GM18868 (cell line): Measurements from ENCODE around the gene DRD2.

Experiments
- ATAC-seq: cut with Tn5 transposase; IDR thresholded peaks from one replicate; pipeline ENCODE4 v1.9.1; 2021; ENCODE audit warnings: mild to moderate bottlenecking, moderate library complexity; ENCODE audit not compliant: unreplicated experiment

Gene DRD2

DNA sequence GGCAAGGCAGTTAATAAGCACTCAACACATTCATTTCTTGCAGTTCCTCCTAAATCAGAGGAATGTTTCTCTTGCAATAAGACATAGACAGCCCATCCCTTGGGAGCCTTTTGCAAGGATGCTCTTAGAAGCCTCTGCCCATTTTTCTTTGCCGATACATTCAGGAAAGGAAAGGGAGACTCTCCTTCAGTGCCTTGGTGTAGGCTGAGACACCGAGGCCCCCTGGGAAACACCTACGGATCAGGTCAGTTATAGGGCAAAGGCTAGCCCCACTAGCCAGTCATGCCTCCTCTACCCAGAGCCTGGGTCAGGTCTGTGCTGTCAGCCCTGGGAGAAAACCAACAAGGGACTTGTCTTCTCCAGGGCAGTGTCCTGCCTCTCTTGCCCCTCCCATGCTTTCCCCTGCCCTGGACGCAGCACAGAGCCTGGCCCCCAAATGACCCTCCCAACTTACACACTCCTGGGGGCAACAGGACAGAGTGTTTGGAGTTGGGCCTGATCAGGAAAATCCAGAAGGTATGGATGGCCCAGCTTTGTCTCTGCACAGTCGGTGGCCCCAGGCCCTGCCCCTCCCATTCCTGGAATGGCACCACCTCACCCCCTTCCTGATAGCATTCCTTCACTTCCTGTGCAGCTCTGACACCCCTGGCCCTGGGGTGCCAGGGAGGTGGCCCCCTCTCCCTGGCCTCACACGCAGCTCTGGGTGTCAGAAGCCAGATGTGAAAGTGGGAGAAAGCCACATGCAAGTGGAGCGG, 69.3 kb downstream of the DRD2 start:
- ATAC-seq: no peak

DNA sequence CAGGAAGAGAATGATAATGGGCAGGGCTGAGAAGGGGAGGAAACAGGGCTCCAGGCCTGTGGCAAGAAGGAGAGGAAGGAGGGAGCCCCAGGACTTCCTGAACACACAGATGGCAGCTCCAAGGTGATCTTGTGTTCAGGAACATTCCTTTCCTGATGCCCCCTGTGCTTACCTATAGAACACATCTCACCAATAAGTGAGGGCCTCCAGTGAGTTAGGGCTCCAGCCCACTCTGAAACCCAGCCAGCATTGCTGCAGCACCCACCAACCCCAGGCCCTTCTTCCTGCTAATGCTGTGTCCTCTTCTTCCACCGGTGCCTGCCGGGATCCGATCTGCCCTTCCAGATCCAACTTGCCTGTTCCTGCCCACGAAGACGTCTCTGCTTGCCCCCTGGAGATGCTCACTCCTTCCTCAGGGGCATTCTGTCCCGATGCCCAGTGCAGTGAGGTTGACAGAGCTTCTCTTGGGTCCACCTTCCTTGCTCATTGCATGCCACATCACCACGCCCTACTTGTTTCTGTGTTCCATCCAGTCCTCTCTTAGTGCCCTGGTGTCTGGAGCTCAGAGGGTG, 70.3 kb downstream of the DRD2 start:
- ATAC-seq: no peak

DNA sequence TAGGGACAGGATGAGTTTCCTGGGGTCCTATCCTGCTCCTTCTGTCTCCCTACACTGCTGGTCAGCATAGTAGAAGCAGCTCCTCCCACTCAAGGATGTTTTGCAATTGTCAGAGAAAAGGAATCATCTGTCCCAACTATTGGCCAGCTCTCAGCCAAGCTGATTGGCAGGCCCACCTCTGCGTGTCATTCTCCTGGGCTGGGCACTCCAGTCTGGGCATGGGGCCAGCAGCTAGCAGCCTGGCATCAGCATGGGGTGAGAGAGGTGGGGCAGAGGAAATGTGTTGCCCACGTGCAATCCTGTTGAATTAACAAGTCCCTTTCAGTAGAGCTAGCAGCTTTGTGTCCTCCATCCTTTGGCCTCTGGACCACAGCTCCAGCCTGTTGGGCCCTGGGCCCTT, 73.5 kb downstream of the DRD2 start:
- ATAC-seq: no peak

DNA sequence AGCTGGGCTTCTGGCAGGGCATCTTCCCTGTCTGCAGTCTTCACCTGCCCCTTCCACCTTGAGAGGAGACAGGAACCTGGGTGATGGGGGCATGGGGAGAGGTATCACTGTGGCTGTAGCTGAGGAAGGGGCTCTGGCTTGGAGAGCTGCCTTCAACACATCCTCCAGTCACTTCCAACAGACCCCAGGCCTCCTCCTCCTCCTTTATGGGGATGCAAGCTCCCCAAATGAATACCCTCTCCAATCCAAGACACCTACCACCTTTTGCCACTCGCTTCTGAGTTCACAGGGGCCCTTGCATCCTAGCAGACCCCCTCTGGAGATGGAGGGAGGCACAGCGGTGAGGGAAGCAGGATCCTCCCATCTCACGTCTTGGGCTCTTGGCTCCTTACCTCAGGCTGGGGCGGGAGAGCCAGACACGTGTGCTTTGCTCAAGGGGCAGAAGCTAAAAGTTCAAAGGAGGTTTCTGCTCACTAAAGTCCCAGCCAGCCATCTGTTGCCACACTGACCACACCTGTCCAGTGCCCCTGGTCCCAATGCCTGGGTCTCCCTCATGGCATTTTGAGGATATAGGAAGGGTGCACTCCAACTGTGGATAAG, 74.5 kb downstream of the DRD2 start:
- no peak for ATAC-seq

DNA sequence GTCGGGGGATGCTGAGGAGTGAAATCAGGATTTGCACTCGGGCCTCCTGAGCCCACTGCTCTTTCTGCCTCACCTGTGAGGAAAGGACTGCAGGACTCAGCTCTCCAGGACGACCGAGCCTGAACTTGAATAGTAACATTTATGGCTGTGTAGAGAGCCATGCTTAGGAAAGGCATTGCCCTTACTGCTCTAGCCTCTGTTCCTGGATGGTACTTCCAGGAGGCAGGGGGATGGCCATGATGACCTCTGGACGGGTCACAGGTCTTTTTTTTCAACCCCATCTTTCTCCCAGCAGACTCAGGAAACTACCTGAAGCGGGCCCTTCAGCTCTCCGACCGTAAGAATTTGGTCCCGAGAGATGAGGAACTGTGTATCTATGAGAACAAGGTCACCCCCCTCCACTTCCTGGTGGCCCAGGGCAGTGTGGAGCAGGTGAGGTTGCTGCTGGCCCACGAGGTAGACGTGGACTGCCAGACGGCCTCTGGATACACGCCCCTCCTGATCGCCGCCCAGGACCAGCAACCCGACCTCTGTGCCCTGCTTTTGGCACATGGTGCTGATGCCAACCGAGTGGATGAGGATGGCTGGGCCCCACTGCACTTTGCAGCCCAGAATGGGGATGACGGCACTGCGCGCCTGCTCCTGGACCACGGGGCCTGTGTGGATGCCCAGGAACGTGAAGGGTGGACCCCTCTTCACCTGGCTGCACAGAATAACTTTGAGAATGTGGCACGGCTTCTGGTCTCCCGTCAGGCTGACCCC, 76.3 kb downstream of the DRD2 start:
- ATAC-seq: no peak

DNA sequence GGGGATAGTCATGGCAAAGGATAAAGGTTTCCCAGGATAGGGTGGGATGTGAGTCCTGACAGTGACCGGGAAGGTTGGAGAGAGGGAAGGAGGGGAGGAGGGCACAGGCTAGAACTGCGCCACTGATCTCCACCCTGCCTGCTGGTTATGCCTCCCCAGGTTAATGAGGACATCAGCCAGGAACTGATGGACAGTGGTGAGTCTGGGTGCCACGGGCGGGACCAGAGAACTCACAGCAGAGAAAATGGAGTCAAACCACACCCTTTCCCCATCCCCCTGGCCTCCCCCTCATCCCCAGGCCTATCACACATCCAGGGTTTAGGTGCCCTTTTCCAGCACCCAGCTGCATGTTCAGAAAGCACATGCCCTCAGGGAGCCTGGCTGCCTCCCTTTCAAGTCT, 77.4 kb downstream of the DRD2 start:
- ATAC-seq: no peak

DNA sequence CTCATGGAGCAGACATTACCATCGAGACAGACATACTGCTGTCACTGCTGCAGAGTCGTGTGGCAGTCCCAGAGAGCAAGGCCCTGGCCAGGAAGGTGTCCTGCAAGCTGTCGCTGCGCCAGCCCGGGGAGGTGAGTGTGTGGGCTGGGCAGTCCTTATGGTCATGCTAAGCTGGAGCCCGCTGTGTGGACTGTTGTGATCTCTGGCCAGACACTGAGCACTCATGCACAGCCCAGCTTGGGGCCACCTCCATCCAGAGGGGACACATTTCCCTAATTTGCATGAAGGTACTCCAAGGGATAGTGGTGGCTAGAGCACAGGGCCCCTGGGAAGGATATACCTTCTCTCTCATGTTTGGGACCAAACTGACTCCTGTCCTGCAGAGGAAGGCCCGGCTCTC, 78.0 kb downstream of the DRD2 start:
- no peak for ATAC-seq

DNA sequence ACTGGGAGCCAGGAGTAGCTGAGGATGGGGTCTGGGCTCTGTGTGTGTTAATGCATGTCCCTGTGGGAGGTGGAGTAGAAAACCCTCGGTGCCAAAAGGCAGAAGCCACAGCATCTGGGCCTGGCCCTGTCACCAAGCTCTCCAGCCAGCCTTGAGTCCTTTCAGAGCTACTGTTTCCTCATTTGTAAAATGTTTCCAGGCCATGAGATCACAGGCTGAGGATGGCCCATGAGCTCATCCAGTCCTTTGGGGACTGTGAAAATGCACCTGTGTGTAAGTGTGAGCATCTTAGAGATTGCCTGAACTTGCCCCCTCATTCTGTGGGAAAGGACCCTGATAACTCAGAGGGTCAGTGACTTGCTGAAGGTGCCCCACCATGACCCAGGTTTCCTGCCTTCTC, 78.5 kb downstream of the DRD2 start:
- ATAC-seq: no peak

DNA sequence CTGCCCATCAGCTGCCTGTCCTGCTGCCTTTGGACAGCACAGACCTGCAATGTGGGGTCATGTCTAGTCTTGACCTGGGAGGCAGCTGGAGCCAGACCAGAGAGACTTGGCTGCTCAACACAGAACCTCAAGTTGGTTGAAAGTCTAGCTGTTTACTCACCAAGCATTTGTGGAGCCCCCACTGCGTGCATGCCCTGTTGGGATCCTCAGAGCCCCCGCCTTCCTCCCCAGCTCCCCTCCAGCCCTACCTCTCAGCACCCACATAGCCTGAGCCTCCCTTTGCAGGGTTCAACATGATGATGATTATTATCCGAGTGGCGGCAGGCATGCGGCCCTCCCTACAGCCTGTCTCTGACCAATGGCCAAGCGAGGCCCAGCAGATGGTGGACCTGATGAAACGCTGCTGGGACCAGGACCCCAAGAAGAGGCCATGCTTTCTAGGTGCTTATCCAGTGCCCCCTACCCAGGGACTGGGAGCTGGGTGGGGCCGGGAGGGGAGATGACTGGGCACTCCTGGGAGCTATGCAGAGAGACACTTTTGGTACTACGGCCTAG, 79.3 kb downstream of the DRD2 start:
- no peak for ATAC-seq

DNA sequence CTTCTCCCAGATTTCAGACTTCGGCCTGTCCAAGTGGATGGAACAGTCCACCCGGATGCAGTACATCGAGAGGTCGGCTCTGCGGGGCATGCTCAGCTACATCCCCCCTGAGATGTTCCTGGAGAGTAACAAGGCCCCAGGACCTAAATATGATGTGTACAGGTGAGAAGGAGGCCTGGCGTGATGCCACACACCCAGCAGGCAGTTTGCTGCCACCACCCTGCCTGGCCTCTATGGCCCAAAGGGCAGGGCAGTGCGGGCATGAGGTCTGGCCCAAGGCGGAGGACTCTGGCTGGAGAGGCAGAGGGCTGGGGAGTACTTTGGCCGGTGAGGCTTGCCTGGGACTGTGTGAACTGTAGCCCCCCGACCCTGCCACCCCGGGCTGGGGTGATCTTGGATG, 80.3 kb downstream of the DRD2 start:
- ATAC-seq: no peak

DNA sequence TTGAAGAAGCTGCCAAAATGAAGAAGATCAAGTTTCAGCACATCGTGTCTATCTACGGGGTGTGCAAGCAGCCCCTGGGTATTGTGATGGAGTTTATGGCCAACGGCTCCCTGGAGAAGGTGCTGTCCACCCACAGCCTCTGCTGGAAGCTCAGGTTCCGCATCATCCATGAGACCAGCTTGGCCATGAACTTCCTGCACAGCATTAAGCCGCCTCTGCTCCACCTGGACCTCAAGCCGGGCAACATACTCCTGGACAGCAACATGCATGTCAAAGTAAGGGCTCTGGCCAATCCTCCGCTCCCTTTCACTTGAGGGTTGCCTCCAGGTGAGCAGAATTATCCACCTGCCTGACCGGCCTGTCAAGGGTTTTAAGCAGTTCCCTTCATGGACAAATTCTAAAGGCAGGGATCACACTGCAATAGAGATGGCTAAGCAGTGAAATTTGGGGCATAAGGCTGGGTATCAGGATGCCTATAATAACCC, 81.7 kb downstream of the DRD2 start:
- ATAC-seq: no peak

DNA sequence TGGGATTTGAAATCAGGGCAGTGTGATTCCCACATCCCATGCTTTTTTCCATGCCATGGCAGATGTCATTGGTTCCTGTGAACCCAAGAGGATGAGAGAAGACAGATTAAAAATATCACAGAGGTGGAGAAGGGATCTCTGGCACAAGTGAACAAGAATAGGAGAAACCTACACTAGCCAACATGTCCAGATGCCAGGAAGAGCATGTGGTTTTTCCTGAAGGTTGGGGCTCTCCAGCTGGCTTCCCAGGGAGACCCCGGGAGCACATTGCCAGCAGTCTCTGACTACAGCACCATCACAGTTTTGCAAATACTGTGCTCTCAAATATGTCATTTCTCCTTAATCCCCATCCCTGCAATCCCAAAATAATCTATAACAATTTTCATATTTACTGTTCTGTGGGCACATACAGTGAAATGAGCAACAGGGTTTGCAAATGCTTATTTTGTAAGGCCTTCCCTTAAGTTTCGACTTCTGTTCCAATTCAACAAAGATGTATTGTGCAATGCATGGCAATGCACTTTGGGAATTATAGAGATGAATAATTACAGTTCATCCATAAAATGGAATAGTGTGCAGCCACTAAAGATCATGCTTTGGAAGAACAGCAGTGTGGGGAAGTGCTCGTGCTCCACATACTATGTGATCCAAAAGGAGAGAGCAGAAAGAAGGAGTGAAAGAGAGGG, 82.8 kb downstream of the DRD2 start:
- no peak for ATAC-seq

DNA sequence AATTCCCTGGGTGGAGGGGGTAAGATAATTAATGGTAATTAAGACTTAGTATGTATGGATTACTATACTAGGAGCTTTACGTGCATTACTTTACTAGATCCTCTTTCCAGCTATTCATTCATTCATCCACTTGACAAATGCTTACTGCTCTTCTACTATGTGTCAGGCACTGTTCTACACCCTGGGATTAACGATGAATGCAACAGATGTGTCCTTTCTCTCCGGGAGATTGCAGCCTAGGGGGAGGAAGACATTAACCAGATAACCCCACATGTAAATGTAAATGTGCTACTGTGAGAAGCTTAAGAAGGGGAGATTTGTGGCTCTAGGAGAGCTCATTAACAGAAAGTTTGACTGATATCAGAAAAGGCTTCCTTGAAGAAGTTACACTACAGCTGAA, 85.9 kb downstream of the DRD2 start:
- ATAC-seq: no peak

DNA sequence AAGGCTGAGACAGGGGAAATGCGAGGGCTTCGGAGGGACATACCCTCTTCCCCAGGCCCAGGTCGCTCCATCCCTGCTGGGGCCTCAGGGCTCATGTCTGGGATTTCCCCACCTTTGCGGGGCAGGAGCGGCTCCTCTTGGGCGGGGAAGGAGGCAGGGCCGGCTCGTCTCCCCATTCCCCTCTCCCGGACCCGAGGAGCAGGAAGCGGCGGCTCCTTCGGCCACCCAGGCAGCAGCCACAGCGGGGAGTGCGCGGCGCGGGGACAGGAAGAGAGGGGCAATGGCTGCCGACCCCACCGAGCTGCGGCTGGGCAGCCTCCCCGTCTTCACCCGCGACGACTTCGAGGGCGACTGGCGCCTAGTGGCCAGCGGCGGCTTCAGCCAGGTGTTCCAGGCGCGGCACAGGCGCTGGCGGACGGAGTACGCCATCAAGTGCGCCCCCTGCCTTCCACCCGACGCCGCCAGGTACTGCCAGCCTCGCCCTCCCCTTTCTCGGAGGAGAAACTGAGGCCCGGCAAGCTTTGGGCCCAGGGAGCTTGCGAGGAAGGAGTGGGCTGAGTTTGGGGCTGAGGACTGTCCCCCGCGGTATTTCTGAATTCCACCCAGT, 87.5 kb downstream of the DRD2 start, which contains the start of gene ANKK1:
TSS of gene ANKK1 (plus strand) at position 175 of the 607 bp plus-strand sequence. CDS start at position 281, 106 bp downstream.
- ATAC-seq: no peak

DNA sequence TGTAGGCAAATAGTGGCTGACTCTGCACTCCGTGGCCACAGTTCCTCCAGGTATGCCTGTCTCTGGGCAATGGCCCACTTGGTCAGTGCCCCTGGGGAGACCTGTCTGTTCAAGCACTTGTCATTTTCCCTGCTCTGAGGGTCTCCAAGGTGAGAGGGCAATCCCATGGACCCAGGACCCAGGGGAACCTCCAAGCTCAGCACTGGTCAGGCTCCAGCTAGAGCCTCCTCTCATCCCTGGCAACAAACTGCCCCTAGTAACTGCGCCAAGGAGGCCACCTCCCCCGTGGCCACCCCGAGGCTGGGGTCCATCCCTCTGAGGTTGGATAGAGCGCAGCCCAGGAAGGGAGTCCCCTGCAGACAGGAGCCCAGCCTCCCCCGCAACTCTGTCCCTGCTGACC, 88.3 kb downstream of the DRD2 start:
- ATAC-seq: no peak

DNA sequence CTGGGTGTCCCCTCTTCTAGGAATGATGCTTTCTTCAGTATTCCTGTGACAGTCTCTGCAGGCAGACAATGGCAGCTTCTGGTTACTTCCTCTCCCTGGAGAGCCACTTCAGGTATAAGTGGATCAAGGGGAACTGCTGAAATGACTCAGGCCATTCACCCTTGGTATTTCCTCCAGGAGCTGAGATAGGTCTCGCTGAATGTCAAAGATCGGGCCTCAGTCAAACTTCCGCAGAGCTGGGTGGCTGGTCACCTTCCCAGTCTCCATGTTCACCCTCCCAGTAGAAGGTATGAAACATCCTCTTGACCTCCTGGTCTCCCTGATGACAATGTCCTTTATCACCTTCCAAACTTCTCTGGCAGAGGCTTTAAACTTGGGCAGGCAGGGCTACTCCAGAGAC, 89.4 kb downstream of the DRD2 start:
- ATAC-seq: no peak

DNA sequence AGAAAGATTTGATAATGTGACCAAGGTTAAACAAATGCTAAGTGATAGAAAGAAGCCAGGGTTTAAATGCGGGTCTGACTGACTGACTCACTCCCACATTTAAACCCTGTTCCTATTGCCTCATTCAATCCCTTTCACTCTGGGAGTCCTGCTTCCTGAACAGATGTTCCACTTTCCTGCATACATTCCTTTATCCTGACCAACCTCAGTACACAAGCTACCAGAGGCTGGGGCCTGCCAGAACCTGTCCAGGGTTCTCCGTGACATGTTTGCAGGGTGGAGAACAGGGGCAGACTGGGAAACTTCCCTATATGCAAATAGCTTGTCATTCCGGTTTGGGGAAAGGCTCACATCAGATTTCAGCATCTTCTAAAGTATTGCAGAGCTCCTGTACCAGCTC, 90.6 kb downstream of the DRD2 start:
- no peak for ATAC-seq

DNA sequence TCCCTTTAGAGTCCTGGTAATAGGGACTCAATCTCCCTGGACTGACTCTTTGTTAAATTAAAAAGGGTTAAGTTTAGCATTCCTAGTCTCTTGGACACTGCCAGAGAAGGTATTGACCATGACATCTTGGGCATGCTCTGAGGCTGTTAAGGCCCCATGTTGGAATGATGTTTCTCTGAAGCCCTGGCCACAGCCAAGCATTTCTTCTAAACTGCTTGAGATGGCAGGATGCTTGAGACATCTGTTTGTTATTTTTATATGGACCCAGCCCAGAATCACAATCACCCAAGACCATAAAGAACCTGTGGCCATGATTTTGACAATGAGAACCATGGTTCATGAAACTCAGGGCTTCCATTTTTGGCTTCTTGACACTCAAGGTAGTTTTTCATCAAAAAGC, 93.1 kb downstream of the DRD2 start:
- no peak for ATAC-seq

DNA sequence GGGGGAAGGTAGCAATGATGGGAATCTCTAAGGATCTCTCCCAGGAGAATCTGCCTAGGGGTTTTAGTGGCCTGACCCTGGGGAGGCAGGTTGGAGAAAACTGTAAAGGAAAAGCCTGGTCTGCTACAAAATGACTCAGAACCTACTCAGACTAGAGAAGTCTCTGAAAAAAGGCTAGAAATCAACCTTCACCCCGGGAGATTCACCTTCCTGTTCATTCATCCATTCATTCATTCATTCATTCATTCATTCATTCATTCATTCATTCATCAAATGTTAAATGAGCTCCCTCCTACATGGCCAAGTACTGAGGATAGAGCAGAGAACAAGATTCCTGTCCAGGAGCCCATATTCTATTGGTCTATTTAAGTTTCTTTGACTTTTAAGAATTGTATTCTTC, 96.5 kb downstream of the DRD2 start:
- ATAC-seq: no peak

DNA sequence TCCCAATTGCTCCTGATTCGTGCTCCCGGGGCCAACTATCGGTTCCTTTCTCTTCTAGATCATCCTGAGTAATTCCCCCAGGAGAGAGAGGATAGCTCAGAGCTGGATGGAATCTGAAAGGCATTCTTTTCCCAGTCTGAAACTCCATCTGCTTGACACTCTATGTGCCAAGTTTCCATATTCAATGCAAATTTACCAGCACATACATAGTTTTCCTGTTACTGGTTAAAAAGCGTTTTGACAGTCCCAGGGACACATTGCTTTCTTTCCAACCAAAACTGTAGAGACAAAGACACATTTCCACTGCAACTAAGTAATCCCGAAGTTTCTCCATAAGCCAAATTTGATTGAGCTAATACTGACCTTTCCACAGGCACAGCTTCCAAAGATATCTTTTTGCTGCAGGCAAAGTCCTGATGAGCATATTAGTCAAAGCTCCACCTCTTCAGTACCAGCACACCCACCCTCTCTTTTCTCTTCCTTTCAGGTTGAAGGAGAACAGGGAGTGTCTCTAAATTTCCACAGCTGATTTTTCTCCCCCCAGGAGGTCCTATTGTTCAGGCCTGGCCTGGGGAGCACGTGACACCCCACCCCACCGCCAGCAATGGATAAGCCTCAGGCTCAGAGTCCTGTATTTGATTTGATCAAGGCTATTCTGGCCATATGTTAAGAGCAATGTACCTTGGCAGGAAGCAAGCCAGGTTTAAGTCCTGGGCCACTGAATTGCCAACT, 97.4 kb downstream of the DRD2 start:
- ATAC-seq: no peak
